ENCODE measurements around the gene CACNA1C.

CACNA1C gene

GRCh38 chr12:2633176-2633824 lies 580.5 kb downstream of the CACNA1C start:
- no peak overlapping the region for H3K27ac ChIP-seq
- DNase-seq = no peak
- in situ Hi-C loops (cut with HindIII; ENCODE audit: low pct_ligation_motif_present, low sequenced_read_pairs) = no loop called here
- peaks cover 2% of the 10 kb centered on the region for H3K27me3 ChIP-seq (replicated peaks)
- H3K36me3 ChIP-seq (replicated peaks) = no peaks in the 10 kb centered on the region
- H3K4me3 ChIP-seq (ENCODE audit: low read depth, low read length) = no peak overlapping the region
- no peak for TF ChIP-seq CTCF (IDR thresholded peaks at IDR 0.05; ENCODE audit: low read depth, low read length, missing control alignments)

- H3K36me3 ChIP-seq (replicated peaks) = no peaks in the 10 kb centered on the region
- no peak for TF ChIP-seq CTCF (IDR thresholded peaks at IDR 0.05; ENCODE audit: low read depth, low read length, missing control alignments)
- in situ Hi-C loops (cut with HindIII; ENCODE audit: low pct_ligation_motif_present, low sequenced_read_pairs) = no loop called here
- DNase-seq = no peak
- H3K27ac ChIP-seq = no peak overlapping the region
- no peaks in the 10 kb centered on the region for H3K27me3 ChIP-seq (replicated peaks)
- no peak overlapping the region for H3K4me3 ChIP-seq (ENCODE audit: low read depth, low read length)
Observed at GRCh38 chr12:2633825-2634200, 581.0 kb downstream of the CACNA1C start.

GRCh38 chr12:2634471-2634870 lies 581.7 kb downstream of the CACNA1C start:
- H3K27ac ChIP-seq = no peak overlapping the region
- in situ Hi-C loops (cut with HindIII; ENCODE audit: low pct_ligation_motif_present, low sequenced_read_pairs) = no loop called here
- no peaks in the 10 kb centered on the region for H3K27me3 ChIP-seq (replicated peaks)
- H3K36me3 ChIP-seq (replicated peaks) = no peaks in the 10 kb centered on the region
- TF ChIP-seq CTCF (IDR thresholded peaks at IDR 0.05; ENCODE audit: low read depth, low read length, missing control alignments) = no peak
- no peak for DNase-seq
- no peak overlapping the region for H3K4me3 ChIP-seq (ENCODE audit: low read depth, low read length)

- no peak for DNase-seq
- Histone ChIP-seq H3K36me3 (replicated peaks) (no peaks in the 10 kb centered on the region), H3K27ac (no peak overlapping the region), H3K27me3 (replicated peaks) (no peaks in the 10 kb centered on the region), H3K4me3 (ENCODE audit: low read depth, low read length) (no peak overlapping the region)
- in situ Hi-C loops (cut with HindIII; ENCODE audit: low pct_ligation_motif_present, low sequenced_read_pairs) = no loop called here
- TF ChIP-seq CTCF (IDR thresholded peaks at IDR 0.05; ENCODE audit: low read depth, low read length, missing control alignments) = no peak
Observed at GRCh38 chr12:2636741-2637340, 584.1 kb downstream of the CACNA1C start.

GRCh38 chr12:2637371-2637770 lies 584.6 kb downstream of the CACNA1C start:
- H3K27ac ChIP-seq = no peak overlapping the region
- H3K36me3 ChIP-seq (replicated peaks) = no peaks in the 10 kb centered on the region
- in situ Hi-C loops (cut with HindIII; ENCODE audit: low pct_ligation_motif_present, low sequenced_read_pairs) = no loop called here
- H3K27me3 ChIP-seq (replicated peaks) = no peaks in the 10 kb centered on the region
- no peak for DNase-seq
- no peak for TF ChIP-seq CTCF (IDR thresholded peaks at IDR 0.05; ENCODE audit: low read depth, low read length, missing control alignments)
- H3K4me3 ChIP-seq (ENCODE audit: low read depth, low read length) = no peak overlapping the region

Data from brain microvascular endothelial cell (primary cell).